GM12865 (cell line): Measurements from ENCODE around the gene ZNF132.
"Not testable (repeated sequence)": the region's sequence is repeated elsewhere in the genome, so short reads cannot be mapped to it uniquely, and the experiment has no call there.

Source experiments
- DNase-seq: peaks from one replicate; pipeline ENCODE4 v3.0.0; 2010; ENCODE audit warnings: low read depth
- H3K4me3 ChIP-seq: 2 replicates; pipeline ENCODE4 v1.5.1; 2011; ENCODE audit warnings: mild to moderate bottlenecking, low read depth, low read length, control low read depth
- CTCF ChIP-seq: IDR thresholded peaks from 2 replicates; pipeline ENCODE4 v1.5.1; 2011; ENCODE audit warnings: low read length, control low read depth, low read depth, inconsistent platforms; ENCODE audit not compliant: insufficient read depth; ENCODE audit errors: missing control alignments

The ZNF132 gene

GRCh38 chr19:58451358-58452101 lies 11.6 kb upstream of the ZNF132 start, which contains the start of gene ZNF324B:
Gene ZNF324B (plus strand): TSS chr19:58451622. CDS start chr19:58453702, 2,080 bp downstream.
- no peak for TF ChIP-seq CTCF
- peak; percentile 97 for DNase-seq
- H3K4me3 ChIP-seq: peak within 1 kb of the TSS; percentile 91

GRCh38 chr19:58450856-58451357 lies 11.0 kb upstream of the ZNF132 start:
- peak overlapping the region; percentile 91 for H3K4me3 ChIP-seq
- DNase-seq: no peak
- TF ChIP-seq CTCF: no peak

- not testable (repeated sequence) for H3K4me3 ChIP-seq, DNase-seq
Measured at GRCh38 chr19:58449980-58450379, 10.0 kb upstream of the ZNF132 start.

GRCh38 chr19:58448860-58449259 lies 8.9 kb upstream of the ZNF132 start:
- H3K4me3 ChIP-seq, DNase-seq: not testable (repeated sequence)

- not testable (repeated sequence) for H3K4me3 ChIP-seq, DNase-seq
Measured at GRCh38 chr19:58442986-58443385, 3.0 kb upstream of the ZNF132 start.

DNA sequence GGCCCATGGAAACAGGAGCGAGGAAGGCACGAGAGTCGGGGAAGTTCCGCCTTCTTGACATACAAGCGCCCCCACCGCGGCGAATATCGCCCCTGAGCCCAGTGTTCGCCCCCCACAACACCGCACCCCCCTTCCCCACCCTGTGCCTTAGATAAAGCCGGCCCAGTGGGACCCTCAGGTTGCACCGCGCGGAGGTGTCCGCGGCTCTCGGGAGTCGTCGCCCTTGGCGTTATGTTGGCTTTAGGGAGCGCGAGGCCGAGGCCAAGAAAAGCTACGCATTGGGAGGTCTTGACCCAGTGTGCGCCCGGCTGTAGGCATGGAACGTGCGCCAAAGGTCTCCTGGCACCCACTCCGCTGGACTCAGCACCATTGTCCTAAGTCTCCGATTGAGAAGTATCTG lies 603 bp upstream of the ZNF132 start:
- DNase-seq: no peak
- H3K4me3 ChIP-seq: peak overlapping the region; percentile 89
- no peak for TF ChIP-seq CTCF

- H3K4me3 ChIP-seq: no peak overlapping the region
- TF ChIP-seq CTCF: no peak
- no peak for DNase-seq
Measured at GRCh38 chr19:58434217-58434616, 5.7 kb downstream of the ZNF132 start.

- no peak for DNase-seq
- no peak overlapping the region for H3K4me3 ChIP-seq
- TF ChIP-seq CTCF: no peak
Measured at GRCh38 chr19:58429745-58430144, 10.2 kb downstream of the ZNF132 start.
